ENCODE measurements around the gene DOP1A. TPM values are rescaled to one million over a fixed set of nuclear protein-coding genes. Genes with fewer than 3 reads are reported as not detected.

DOP1A gene
- total RNA-seq, 3 donors from 2014 or later = 28.0 to 35.8 (median 30.4) TPM

DNA sequence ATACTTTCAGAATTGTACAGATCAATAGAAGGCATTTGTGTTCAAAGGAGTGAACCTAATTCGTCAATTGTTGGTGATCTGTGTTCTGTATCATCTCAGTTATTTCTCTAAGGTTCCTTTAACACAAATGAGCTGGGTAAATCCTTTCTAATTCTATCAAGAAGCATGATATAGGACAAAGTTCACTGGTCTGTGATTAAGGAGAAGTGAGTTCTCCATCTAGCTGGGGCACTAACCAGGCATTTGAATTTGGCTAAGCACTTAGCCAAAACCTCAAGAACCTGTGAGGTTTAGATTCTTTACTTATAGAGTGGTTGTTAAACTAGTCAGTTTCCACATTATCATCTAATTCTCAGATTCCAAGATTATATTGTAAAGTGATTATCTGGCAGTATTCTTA, 50.3 kb downstream of the DOP1A start:
- H3K4me1 ChIP-seq (ENCODE audit: low read depth) = no peaks in the 10 kb centered on the region
- peaks cover 5% of the 10 kb centered on the region for H3K36me3 ChIP-seq (ENCODE audit: low read depth)
- H3K4me3 ChIP-seq = no peak overlapping the region
- DNase-seq = no peak
- intact Hi-C loops (cut with DNase I, micrococcal nuclease) = no loop called here
- no peaks in the 10 kb centered on the region for H3K9me3 ChIP-seq
- ATAC-seq = no peak
- TF ChIP-seq, protein P1, sequence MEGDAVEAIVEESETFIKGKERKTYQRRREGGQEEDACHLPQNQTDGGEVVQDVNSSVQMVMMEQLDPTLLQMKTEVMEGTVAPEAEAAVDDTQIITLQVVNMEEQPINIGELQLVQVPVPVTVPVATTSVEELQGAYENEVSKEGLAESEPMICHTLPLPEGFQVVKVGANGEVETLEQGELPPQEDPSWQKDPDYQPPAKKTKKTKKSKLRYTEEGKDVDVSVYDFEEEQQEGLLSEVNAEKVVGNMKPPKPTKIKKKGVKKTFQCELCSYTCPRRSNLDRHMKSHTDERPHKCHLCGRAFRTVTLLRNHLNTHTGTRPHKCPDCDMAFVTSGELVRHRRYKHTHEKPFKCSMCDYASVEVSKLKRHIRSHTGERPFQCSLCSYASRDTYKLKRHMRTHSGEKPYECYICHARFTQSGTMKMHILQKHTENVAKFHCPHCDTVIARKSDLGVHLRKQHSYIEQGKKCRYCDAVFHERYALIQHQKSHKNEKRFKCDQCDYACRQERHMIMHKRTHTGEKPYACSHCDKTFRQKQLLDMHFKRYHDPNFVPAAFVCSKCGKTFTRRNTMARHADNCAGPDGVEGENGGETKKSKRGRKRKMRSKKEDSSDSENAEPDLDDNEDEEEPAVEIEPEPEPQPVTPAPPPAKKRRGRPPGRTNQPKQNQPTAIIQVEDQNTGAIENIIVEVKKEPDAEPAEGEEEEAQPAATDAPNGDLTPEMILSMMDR (IDR thresholded peaks at IDR 0.05) = no peak

DNA sequence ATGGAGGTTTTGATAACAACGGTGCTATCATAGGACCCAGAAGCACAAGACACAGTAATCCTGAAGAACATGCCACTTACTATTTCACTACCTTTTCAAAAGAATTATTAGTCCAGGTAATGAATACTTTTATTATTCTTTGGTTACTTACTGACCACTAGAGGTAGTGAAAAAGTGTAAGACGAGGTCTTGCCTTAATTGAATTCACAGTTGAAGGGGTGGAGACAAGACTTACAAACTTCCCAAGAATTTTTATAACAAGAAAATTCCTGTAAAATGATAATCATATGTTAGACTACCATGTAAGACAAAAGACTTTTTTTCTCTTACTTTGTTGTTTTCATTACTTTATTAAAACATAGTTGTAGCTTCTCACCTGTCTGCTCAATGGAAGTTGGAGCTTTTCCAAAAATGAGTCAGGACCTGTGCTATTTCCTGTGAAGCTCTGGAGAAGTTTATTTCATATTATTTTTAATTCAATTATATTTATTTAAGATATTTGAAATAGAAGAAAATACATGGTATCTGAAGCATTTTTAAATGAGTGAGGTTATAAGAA, 52.4 kb downstream of the DOP1A start:
- ATAC-seq (no peak), DNase-seq (no peak)
- intact Hi-C loops (cut with DNase I, micrococcal nuclease) = no loop called here
- no peaks in the 10 kb centered on the region for H3K9me3 ChIP-seq
- no peaks in the 10 kb centered on the region for H3K4me1 ChIP-seq (ENCODE audit: low read depth)
- no peak overlapping the region for H3K4me3 ChIP-seq
- TF ChIP-seq, protein P1 (IDR thresholded peaks at IDR 0.05) = no peak
- peaks cover 5% of the 10 kb centered on the region for H3K36me3 ChIP-seq (ENCODE audit: low read depth)

DNA sequence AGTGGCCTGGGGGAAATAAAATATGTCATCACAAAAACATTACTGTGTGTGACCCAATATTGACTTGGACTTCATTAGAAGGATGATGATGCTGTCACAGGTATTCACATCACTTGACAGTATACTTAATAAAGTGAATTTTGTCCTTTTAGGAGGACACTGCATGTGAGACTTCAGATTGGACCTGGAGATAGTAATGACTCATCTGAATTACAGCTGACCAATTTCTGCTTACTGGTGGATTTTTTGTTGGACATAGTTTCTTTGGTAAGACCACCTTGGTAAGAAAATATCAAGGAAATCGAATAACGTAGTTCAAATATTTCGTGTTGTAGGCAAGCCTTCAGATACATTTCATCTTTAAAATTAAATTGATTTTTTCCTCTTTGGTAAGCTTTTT, 57.1 kb downstream of the DOP1A start:
- no peaks in the 10 kb centered on the region for H3K4me1 ChIP-seq (ENCODE audit: low read depth)
- no peak for ATAC-seq

DNA sequence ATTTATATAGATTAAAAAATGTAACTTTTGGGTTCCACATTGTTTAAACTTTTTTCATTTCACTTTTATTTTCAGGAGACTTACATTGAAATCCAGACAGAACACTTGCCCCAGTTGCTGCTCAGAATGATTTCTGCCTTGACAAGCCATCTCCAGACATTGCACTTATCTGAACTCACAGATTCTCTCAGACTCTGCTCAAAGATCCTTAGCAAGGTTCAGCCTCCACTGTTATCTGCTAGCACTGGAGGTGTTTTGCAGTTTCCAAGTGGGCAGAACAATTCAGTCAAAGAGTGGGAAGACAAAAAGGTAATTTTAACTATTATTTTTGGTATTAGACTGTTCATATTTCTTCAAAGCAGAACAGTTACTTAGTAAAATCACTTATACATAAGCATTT, 58.0 kb downstream of the DOP1A start:
- TF ChIP-seq, protein P1 (IDR thresholded peaks at IDR 0.05) = no peak
- intact Hi-C loops (cut with DNase I, micrococcal nuclease) = no loop called here
- DNase-seq = no peak
- Histone ChIP-seq H3K9me3 (no peaks in the 10 kb centered on the region), H3K4me3 (no peak overlapping the region), H3K36me3 (ENCODE audit: low read depth) (peaks cover 3% of the 10 kb centered on the region), H3K4me1 (ENCODE audit: low read depth) (no peaks in the 10 kb centered on the region)
- no peak for ATAC-seq

More for the DNA sequence above, 57.1 kb downstream of the DOP1A start:
- no peak for DNase-seq
- H3K9me3 ChIP-seq = no peaks in the 10 kb centered on the region
- H3K36me3 ChIP-seq (ENCODE audit: low read depth) = peaks cover 5% of the 10 kb centered on the region
- no peak overlapping the region for H3K4me3 ChIP-seq
- TF ChIP-seq, protein P1 (IDR thresholded peaks at IDR 0.05) = no peak
- intact Hi-C loops (cut with DNase I, micrococcal nuclease) = no loop called here

DNA sequence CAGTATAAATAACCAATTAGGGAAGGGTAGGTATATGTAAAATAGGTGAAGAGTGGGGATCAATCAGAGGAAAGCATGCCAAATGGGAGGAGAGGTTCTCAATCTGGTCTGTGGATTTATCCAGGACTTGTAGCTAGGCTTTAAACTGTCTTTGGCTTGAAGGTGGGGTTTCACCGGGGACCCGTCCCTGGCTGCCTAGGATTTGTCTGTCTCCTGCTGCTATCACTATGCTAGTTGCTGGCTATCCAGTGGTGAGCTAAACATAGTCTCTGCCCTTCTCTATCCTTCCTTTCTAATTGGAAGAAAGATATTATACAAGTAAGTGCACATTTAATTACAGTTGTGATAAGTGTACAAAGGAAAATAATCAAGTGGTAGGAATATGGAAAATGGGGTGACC, 58.8 kb downstream of the DOP1A start:
- TF ChIP-seq, protein P1 (IDR thresholded peaks at IDR 0.05) = no peak
- Histone ChIP-seq H3K4me3 (no peak overlapping the region), H3K9me3 (no peaks in the 10 kb centered on the region), H3K36me3 (ENCODE audit: low read depth) (no peaks in the 10 kb centered on the region), H3K4me1 (ENCODE audit: low read depth) (no peaks in the 10 kb centered on the region)
- DNase-seq (no peak), ATAC-seq (no peak)
- intact Hi-C loops (cut with DNase I, micrococcal nuclease) = no loop called here

DNA sequence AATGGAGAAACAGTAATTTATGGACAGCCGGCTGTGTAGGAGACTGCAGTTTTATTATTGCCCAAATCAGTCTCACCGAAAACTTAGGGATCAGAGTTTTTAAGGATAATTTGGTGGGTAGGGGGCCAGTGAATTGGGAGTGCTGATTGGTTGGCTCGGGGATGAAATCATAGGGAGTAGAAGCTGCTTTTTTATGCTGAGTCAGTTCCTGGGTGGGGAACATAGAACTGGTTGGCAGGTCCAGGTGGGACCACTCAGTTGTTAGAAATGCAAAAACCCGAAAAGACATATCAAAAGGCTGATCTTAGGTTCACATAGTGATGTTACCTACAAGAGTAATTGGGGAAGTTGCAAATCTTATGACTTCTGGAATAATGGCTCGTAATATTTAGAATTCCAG, 59.3 kb downstream of the DOP1A start:
- Histone ChIP-seq H3K4me1 (ENCODE audit: low read depth) (no peaks in the 10 kb centered on the region), H3K36me3 (ENCODE audit: low read depth) (no peaks in the 10 kb centered on the region), H3K4me3 (no peak overlapping the region), H3K9me3 (no peaks in the 10 kb centered on the region)
- ATAC-seq = no peak
- TF ChIP-seq, protein P1 (IDR thresholded peaks at IDR 0.05) = no peak
- intact Hi-C loops (cut with DNase I, micrococcal nuclease) = no loop called here
- no peak for DNase-seq
